HepG2 (cell line): ENCODE results near the gene PROX1. TPM values are rescaled to one million over a fixed set of nuclear protein-coding genes. Genes with fewer than 3 reads are reported as not detected.

Source experiments
- ATAC-seq: fragments of 200-7000 bp; cut with Tn5 transposase; 3 replicates; pipeline ENCODE4 v1.9.1; 2020; ENCODE audit warnings: mild to moderate bottlenecking, moderate library complexity
- BruUV-seq: library from RNA; stranded (reverse); fragments of 400-500 nt; replicated peaks from 2 replicates; lab custom pipeline; 2021; lab: Mats Ljungman, UMichigan
- CTCF ChIA-PET: fragments of 300-600 bp; formaldehyde crosslinking; extraction: SDS; loops from one replicate; lab custom pipeline; 2021; ENCODE audit warnings: low total read pairs, inconsistent platforms, low intra/inter-chr PET ratio; lab: Yijun Ruan, JAX
- POLR2A ChIA-PET: fragments of 350-600 bp; sonication (Branson Sonifier 250); formaldehyde crosslinking; loops from one replicate; lab custom pipeline; 2020; ENCODE audit warnings: antibody characterized with exemption, inconsistent platforms; lab: Yijun Ruan, JAX
- DNase-seq: peaks from one replicate; pipeline ENCODE4 v3.0.0-alpha.2; 2015; ENCODE audit warnings: low spot score
- FAIRE-seq: peaks from 3 replicates; lab custom pipeline; 2011; peaks lifted over from hg19 to GRCh38; lab: Jason Lieb, UNC
- H2AFZ ChIP-seq: one replicate; pipeline ENCODE4 v1.6.1; 2011; ENCODE audit warnings: low read length, inconsistent platforms
- H3K27ac ChIP-seq: fragments of 300-600 bp; 3 replicates; pipeline ENCODE4 v1.8.0; 2011; ENCODE audit warnings: mixed run types, mild to moderate bottlenecking, mixed read lengths, low read length, inconsistent platforms; ENCODE audit not compliant: insufficient read depth; ENCODE audit errors: extremely low read length
- H3K27me3 ChIP-seq, 2 experiments: fragments of 200-600 bp in 1 of 2; 2 replicates in 1 of 2; 3 replicates in 1 of 2; pipeline versions ENCODE4 v1.6.0 to v1.8.0; 2011; ENCODE audit warnings: low read length in 2 of 2, mild to moderate bottlenecking in 2 of 2, moderate library complexity in 2 of 2, inconsistent platforms in 1 of 2; ENCODE audit not compliant: insufficient read depth in 2 of 2, control insufficient read depth in 1 of 2
- H3K36me3 ChIP-seq, 2 experiments: fragments of 200-600 bp in 1 of 2; replicated peaks in 1 of 2; 2 replicates in 1 of 2; 3 replicates in 1 of 2; pipeline versions ENCODE4 v1.5.1 to v1.8.0; 2011; ENCODE audit warnings: low read length in 2 of 2, inconsistent platforms in 1 of 2; ENCODE audit not compliant: insufficient read depth in 2 of 2, control insufficient read depth in 1 of 2
- H3K4me1 ChIP-seq: 2 replicates; pipeline ENCODE4 v1.5.1; 2012; ENCODE audit warnings: low read length, inconsistent platforms; ENCODE audit not compliant: insufficient read depth
- H3K4me2 ChIP-seq: 2 replicates; pipeline ENCODE4 v1.6.0; 2011; ENCODE audit warnings: low read depth, low read length, inconsistent platforms
- H3K4me3 ChIP-seq, 3 experiments: fragments of 200-600 bp in 1 of 3; sonication (generic), shearing (Covaris generic) in 1 of 3; replicated peaks in 1 of 3; 2 replicates each; pipeline ENCODE4 v1.5.1; 2011 to 2016; ENCODE audit warnings: low read length in 3 of 3, inconsistent platforms in 2 of 3, low read depth in 2 of 3, mild to moderate bottlenecking in 2 of 3, control low read depth in 1 of 3, mixed read lengths in 1 of 3; ENCODE audit not compliant: insufficient read depth in 1 of 3
- H3K79me2 ChIP-seq: one replicate; pipeline ENCODE4 v1.6.1; 2011; ENCODE audit warnings: low read length, inconsistent platforms; ENCODE audit not compliant: insufficient read depth
- H3K9ac ChIP-seq: 2 replicates; pipeline ENCODE4 v1.6.0; 2011; ENCODE audit warnings: mild to moderate bottlenecking, low read depth, low read length, inconsistent platforms; ENCODE audit not compliant: insufficient read depth
- H3K9me3 ChIP-seq: 2 replicates; pipeline ENCODE4 v1.5.1; 2012; ENCODE audit warnings: mild to moderate bottlenecking, low read length
- H4K20me1 ChIP-seq: 2 replicates; pipeline ENCODE4 v1.6.0; 2011; ENCODE audit warnings: inconsistent platforms, mild to moderate bottlenecking, low read length, moderate library complexity; ENCODE audit not compliant: insufficient read depth
- CCDC6 ChIP-seq: sonication (generic); formaldehyde crosslinking; IDR thresholded peaks from 2 replicates; pipeline ENCODE4 v1.8.1; 2022; ENCODE audit warnings: mild to moderate bottlenecking, missing genetic modification reagents, moderate library complexity
- FOXP4 ChIP-seq: sonication (generic); formaldehyde crosslinking; IDR thresholded peaks from 2 replicates; pipeline ENCODE4 v1.4.0; 2020; ENCODE audit warnings: missing genetic modification reagents
- HDAC2 ChIP-seq: sonication (generic); formaldehyde crosslinking; IDR thresholded peaks from 2 replicates; pipeline ENCODE4 v1.4.0; 2020; ENCODE audit warnings: missing genetic modification reagents
- HOMEZ ChIP-seq: IDR thresholded peaks from 2 replicates; pipeline ENCODE4 v1.6.1; 2016; ENCODE audit warnings: low read depth
- MXD3 ChIP-seq: IDR thresholded peaks from 2 replicates; pipeline ENCODE4 v1.6.1; 2016; ENCODE audit warnings: mild to moderate bottlenecking, missing biosample characterization, missing genetic modification reagents
- NBN ChIP-seq: fragments of 450-650 bp; conservative IDR thresholded peaks from 2 replicates; pipeline ENCODE4 v1.6.1; 2017
- PRPF4 ChIP-seq: fragments of 200-400 bp; formaldehyde crosslinking; IDR thresholded peaks from 2 replicates; pipeline ENCODE4 v1.6.1; 2016; ENCODE audit warnings: low read length, low read depth; ENCODE audit not compliant: poor library complexity, severe bottlenecking
- ZBTB34 ChIP-seq: sonication (generic); formaldehyde crosslinking; IDR thresholded peaks from 2 replicates; pipeline ENCODE4 v1.8.0; 2022; ENCODE audit warnings: mild to moderate bottlenecking, missing genetic modification reagents
- ZMYM4 ChIP-seq: sonication (generic); formaldehyde crosslinking; IDR thresholded peaks from 2 replicates; pipeline ENCODE4 v1.8.1; 2023; ENCODE audit warnings: mild to moderate bottlenecking, missing genetic modification reagents
- ZNF280D ChIP-seq: sonication (generic); formaldehyde crosslinking; IDR thresholded peaks from 2 replicates; pipeline ENCODE4 v1.5.1; 2020; ENCODE audit warnings: mild to moderate bottlenecking, missing genetic modification reagents
- ZNF574 ChIP-seq: sonication (generic); formaldehyde crosslinking; IDR thresholded peaks from 2 replicates; pipeline ENCODE4 v1.4.0; 2020; ENCODE audit warnings: missing genetic modification reagents
- WGBS: methylation state at CpG from one replicate; pipeline ENCODE4 v1.1.6; 2017; ENCODE audit warnings: low lambda C conversion rate; 5-methylcytosine and 5-hydroxymethylcytosine counted together
- in situ Hi-C: cut with HindIII; loops from 2 replicates; pipeline ENCODE4 v1.10.0; 2017; ENCODE audit warnings: low pct_unique_long_range_greater_than_20kb; ENCODE audit not compliant: extremely low pct_ligation_motif_present
- intact Hi-C: fragments of 100-400 bp; cut with micrococcal nuclease; formaldehyde crosslinking; loops from one replicate; pipeline ENCODE4 v1.10.0; 2022; ENCODE audit not compliant: unreplicated experiment
- polyA plus RNA-seq, 8 experiments: library from polyadenylated mRNA; depleted of rRNA in 3 of 8; stranded (reverse) in 7 of 8; unstranded in 1 of 8; fragments of >200 nt; fragmentation: Illumina TruSeq in 4 of 8; extraction: Trizol in 4 of 8; gene quantifications; 2 replicates each; pipeline versions ENCODE4 v1.2.1 to v1.2.3, GENCODE V29; 2011 to 2016; ENCODE audit warnings: low read depth in 4 of 8, missing spikeins in 1 of 8, mixed read lengths in 1 of 8; ENCODE audit not compliant: insufficient read depth in 1 of 8
- total RNA-seq, 5 experiments: library from RNA; depleted of rRNA; stranded (reverse); fragments of >200 nt; fragmentation: Illumina TruSeq; extraction: Trizol; gene quantifications; 2 replicates each; pipeline ENCODE4 v1.2.3, GENCODE V29; 2016; ENCODE audit warnings: low read depth in 1 of 5

Gene PROX1
- total and polyA plus RNA-seq, 2 of the 13 experiments (the other 11 are each of a cell fraction or from before 2014, with no cell fraction given), result 12.3 to 30.2 TPM

- TF ChIP-seq ZNF280D (CRISPR knock-in tag) (no peak), ZBTB34 (CRISPR knock-in tag) (no peak), MXD3 (CRISPR knock-in tag) (no peak), HDAC2 (CRISPR knock-in tag) (no peak)
Measured at GRCh38 chr1:213947200-213947801, 40.5 kb upstream of the PROX1 start (continued).

- intact Hi-C loops (no loop called here), in situ Hi-C loops (no loop called here)
- Histone ChIP-seq H3K9ac (no peak overlapping the region), H3K27ac (no peak overlapping the region), H3K9me3 (no peaks in the 10 kb centered on the region), H3K36me3 (no peaks in the 10 kb centered on the region), H3K4me3 (no peak overlapping the region), H3K79me2 (no peaks in the 10 kb centered on the region), H2AFZ (no peak overlapping the region), H4K20me1 (no peaks in the 10 kb centered on the region), H3K27me3 (no peaks in the 10 kb centered on the region), H3K4me2 (no peak overlapping the region), H3K4me1 (peaks cover 70% of the 10 kb centered on the region)
- CTCF ChIA-PET, result no interaction called here
- POLR2A ChIA-PET, result no interaction called here
- 92% methylated on average over 5 of the region's 5 CpGs for WGBS
- DNase-seq (no peak), FAIRE-seq (no peak), ATAC-seq (no peak)
- BruUV-seq, result no TSS peak
- TF ChIP-seq HOMEZ (peak; percentile 27; the same call in 1 of the 2 replicates), ZMYM4 (CRISPR knock-in tag) (0 out of 2 replicates have a peak, but pooled peaks have one; percentile 7), ZNF574 (CRISPR knock-in tag) (no peak), NBN (no peak), PRPF4 (no peak), CCDC6 (CRISPR knock-in tag) (no peak), FOXP4 (CRISPR knock-in tag) (no peak)
Measured at GRCh38 chr1:213951876-213952275, 35.9 kb upstream of the PROX1 start.
